Cerebellar nuclear complex (tissue), 1 donor: Measurements from ENCODE around the gene MLPH.
"Not testable (repeated sequence)": the region's sequence is repeated elsewhere in the genome, so short reads cannot be mapped to it uniquely, and the experiment has no call there.

Experiments
- DNase-seq, 2 experiments: peaks; one replicate each; lab custom pipeline; 2025; lab: John Stamatoyannopoulos, UW

MLPH gene

DNA sequence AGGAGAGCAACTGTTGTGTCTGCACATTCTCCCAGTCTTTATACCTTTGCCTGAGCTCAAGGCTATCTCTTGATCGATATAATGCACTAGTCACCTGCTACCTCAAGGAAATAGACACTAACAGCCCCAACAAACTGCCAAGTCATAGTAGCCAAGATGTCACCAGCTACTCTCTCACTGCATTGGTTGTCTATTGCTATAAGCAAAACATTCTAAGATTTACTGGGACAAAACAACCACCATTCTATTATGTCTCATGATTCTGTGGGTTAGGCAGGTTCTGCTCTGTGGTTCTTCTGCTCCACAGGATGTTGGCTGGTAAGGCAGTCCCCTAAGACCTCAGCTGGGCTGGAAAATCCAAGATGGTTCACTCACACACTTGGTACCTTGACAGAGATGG, 28.5 kb upstream of the MLPH start:
- DNase-seq: no peak

DNA sequence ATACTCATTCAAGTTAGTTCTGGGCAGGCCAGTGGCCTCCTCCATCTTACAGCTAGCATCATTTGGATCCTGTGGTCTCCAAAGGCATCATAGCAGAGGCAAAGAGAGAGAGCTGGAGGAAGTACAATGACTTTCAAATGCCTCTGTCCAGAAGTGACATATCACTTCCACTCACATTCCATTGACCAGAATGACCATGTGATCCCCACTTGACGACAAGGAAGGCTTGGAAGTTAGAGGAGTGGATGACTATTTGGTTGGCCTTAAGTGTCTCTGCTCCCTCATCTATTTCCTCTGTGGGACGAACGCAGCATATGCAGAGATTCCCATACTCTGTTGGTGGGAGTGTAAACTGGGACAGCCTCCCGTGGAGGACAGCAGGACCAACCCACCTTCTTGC, 27.8 kb upstream of the MLPH start:
- DNase-seq: no peak

DNA sequence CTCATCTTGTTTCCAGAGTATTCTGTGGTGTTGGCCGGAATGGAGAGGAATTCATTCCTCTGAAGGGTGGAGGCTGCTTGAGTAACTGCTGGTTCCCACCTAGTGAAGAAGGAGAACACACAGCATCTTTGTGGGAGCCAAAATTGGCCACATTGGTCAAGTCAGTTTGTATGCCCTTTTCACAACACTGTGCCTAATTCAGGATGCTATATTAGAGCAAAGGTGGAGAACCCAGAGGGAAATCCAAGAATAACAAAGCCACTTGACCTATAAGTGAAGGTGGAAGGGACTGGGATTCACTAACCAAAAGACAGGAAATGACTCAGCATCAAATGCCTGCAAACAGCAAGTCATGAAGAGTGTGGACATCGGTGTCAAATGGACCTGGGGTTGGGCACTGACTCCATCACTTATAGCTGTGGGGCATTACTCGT, 27.3 kb upstream of the MLPH start:
- DNase-seq: no peak

GRCh38 chr2:237464757-237465391, 22.2 kb upstream of the MLPH start:
- DNase-seq: no peak

- DNase-seq: no peak
These were observed 21.4 kb upstream of the MLPH start for GRCh38 chr2:237465515-237466148.

GRCh38 chr2:237466211-237466610, 20.8 kb upstream of the MLPH start:
- DNase-seq: no peak

GRCh38 chr2:237467447-237468179, 19.4 kb upstream of the MLPH start:
- no peak for DNase-seq

DNA sequence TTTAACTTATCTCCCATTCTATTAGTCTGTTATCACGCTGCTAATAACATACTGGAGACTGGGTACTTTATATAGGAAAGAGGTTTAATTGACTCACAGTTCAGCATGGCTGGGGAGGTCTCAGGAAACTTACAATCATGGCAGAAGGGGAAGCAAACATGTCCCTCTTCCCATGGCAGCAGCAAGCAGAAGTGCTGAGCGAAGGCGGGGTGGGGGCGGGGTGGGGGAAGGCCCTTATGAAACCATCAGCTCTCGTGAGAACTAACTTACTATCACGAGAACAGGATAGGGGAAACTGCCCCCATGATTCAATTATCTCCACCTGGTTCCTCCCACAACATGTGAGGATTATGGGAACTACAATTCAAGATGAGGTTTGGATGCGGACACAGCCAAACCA, 17.6 kb upstream of the MLPH start:
- DNase-seq: not testable (repeated sequence)

DNA sequence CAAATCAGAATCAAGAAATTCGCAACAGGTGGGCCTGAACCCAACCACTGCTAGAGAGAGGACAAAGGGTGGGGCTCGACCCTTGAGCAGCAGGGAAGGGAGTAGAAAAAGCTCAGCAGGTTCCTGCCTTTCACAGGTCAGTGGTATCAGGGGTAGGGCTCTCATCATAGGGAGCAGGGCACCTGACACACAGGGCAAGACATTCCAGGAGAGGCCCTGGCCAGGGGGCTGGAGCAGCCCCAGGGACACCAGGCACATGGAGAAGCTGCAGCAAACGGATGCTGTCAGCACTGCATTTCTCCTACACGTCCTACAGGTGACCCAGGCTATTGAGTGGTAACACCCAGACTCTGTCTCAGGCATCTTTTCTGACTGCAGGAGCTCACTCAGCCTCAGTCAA, 17.2 kb upstream of the MLPH start:
- DNase-seq: no peak

GRCh38 chr2:237470914-237471313, 16.1 kb upstream of the MLPH start:
- DNase-seq: no peak

GRCh38 chr2:237471438-237472186, 15.4 kb upstream of the MLPH start:
- DNase-seq: no peak

GRCh38 chr2:237472187-237472712, 14.8 kb upstream of the MLPH start:
- DNase-seq: no peak

GRCh38 chr2:237472909-237473877, 13.9 kb upstream of the MLPH start:
- DNase-seq: no peak

GRCh38 chr2:237473878-237474441, 13.1 kb upstream of the MLPH start:
- no peak for DNase-seq

- DNase-seq: no peak
These were observed 12.6 kb upstream of the MLPH start for GRCh38 chr2:237474442-237474911.

- DNase-seq: no peak
These were observed 11.9 kb upstream of the MLPH start for GRCh38 chr2:237474931-237475703.

DNA sequence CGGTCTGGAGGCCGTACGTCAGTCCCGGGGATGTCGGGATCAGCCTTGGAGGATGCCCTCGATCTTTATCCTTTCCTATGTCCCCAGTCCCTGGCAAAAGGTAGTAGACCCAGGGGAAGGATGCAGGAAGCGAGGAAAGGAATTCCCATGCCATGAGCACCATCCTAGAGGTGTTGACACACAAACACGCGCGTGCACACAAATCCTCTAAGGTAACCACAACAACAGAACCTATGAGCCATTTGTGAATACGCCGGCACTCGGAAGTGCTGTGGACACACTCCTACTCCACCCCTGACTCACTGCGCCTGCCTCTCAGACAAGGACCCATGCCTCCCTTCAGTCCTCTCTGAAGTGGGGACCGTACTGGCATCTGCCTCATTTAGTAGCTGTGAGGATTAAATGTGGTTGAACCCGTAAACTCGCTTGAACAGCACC, 11.3 kb upstream of the MLPH start:
- no peak for DNase-seq

GRCh38 chr2:237478095-237478494, 9.0 kb upstream of the MLPH start:
- DNase-seq: no peak

- no peak for DNase-seq
These were observed 8.1 kb upstream of the MLPH start for GRCh38 chr2:237478979-237479378.

GRCh38 chr2:237479747-237480146, 7.3 kb upstream of the MLPH start:
- no peak for DNase-seq
